DMS153 treated with DMSO at 0.1 percent for 48 hours (cell line): Measurements from ENCODE around the gene SAA2.
"Not testable (repeated sequence)": the region's sequence is repeated elsewhere in the genome, so short reads cannot be mapped to it uniquely, and the experiment has no call there.

Experiments used
- DNase-seq: peaks from one replicate; lab custom pipeline; 2025; ENCODE audit not compliant: unreplicated experiment; lab: John Stamatoyannopoulos, UW

The SAA2 gene

GRCh38 chr11:18253233-18253632 lies 4.8 kb upstream of the SAA2 start:
- no peak for DNase-seq

DNA sequence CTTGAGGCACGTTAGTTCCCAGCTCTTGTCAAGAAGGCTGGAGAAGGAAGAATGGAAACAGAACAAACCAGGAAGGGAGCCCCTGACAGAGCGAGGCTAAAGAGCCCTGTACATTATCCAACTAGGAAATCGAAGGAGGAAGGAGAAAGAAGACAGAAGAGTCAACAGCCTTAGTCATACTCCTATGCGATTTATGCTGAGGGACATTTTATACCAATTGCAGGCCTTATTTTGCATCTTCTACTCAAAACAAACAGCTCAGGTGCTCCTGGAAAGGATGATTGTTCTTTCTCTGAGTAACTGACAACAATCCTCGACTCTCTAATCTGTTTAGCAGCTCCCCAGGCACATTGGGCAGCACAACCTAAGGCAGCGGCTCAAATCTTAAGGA lies 1.3 kb downstream of the SAA2 start:
- not testable (repeated sequence) for DNase-seq

- not testable (repeated sequence) for DNase-seq
These were observed 1.9 kb downstream of the SAA2 start for GRCh38 chr11:18246379-18247190.

DNA sequence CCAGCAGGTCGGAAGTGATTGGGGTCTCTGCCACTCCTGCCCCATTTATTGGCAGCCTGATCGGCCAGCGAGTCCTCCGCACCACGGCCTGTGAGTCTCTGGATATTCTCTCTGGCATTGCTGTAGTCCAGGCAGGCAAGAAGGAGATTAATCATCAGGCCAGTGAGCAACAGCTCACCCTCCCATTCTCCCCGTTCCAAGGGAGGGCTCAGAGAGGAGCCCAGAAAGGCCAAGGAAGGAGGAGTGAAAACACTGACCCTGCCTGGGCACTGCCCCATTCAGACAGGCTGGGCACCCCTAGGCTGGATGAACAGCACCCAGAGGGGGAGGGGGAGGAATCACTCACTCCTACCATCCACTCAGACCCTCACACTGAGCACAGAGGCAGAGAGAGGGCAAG lies 3.1 kb downstream of the SAA2 start:
- DNase-seq, result no peak

- peak; percentile 60 for DNase-seq
These were observed 4.6 kb downstream of the SAA2 start for GRCh38 chr11:18243783-18244362.

DNA sequence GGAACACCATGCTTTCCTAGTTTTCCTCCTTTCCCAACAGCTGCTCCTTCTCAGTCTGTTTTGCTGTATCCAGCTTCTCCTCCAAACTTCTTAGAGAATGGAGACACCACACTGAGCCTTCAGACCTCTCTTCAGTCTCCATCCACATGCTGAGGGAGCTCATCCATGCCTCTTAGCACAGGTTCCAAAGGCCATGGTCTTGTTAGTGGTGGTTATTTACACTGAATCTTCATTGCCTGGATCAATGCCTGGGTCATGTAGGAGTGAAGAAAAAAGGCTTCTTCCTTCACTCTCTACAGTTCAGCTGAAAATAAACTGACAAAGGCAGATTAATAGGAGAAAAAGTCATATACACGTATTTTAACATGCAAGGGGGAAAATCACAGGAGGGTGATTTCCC lies 8.8 kb downstream of the SAA2 start:
- DNase-seq, result no peak

DNA sequence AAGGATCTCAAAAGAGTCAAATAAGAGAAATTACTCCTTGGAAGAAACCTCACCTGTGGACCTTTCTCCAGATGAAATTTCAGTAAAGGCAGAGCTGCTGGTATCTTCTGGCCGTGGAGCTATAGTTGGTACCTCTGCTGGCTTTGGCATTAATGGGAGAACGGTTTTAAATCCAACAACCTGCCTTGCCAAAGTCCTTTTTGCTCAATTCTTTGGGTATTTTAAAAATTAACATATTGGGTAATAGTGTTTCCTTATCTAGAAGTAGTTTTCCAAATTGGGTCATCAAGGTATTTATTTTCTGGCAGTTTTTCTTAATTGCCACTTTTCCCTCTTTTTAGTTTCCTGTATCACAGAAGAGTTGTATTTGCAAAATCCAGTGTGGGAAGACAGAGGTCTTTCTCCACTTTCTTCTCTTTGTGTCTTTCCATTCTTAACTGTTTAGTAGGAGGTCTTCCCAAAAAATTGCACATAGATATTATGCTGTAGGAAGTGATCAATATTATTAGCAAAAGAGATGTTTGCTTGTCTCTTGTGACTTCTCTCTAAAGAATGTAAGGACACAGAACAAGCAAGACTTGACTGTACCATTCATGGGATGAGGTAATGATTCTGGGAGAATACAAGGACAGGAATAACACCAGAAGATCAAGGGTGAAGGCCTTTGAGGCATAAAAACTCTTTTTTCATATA lies 11.7 kb downstream of the SAA2 start, which contains the start of gene SAA4:
TSS of gene SAA4 (minus strand) at position 139 of the 693 bp plus-strand sequence. CDS start 876 bp downstream, outside the sequence.
- no peak for DNase-seq

GRCh38 chr11:18235394-18236334 lies 12.8 kb downstream of the SAA2 start:
- no peak for DNase-seq

DNA sequence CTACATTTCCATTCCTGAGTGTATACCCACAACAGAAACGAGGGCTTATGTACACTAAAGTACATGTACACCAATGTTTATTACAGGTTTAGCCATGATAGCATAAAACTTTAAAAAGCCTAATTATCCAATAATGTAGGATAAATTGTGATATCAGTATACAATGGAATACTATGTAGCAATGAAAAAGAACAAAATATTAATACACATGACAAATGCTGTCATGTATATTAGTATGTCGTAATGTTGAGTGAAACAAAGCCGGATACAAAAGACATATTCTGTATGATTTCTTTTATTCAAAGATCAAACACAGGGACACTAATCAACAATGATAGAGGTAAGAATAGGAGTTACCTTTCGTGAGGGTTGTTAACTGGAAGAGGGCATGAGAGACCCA lies 14.6 kb downstream of the SAA2 start:
- DNase-seq, result no peak

DNA sequence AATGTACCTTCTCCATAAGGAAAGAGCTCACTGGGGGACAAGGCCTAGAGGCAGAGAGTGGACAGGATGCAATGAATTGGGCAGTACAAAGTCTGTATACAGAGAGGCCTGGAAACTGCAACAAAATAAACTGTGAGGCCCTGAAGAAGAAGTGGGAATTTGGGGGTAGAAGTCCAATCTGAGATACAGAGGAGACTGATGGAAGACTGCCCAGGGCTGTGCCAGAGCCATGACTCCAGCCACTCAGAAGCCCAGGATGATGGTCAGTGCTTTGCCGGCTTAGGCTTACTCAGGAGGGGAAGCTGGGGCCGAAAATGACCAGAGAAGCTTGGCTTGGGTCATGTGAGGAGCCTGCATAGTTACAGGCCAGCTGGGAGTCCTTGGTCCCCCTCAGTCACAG lies 17.6 kb downstream of the SAA2 start:
- DNase-seq, result no peak

DNA sequence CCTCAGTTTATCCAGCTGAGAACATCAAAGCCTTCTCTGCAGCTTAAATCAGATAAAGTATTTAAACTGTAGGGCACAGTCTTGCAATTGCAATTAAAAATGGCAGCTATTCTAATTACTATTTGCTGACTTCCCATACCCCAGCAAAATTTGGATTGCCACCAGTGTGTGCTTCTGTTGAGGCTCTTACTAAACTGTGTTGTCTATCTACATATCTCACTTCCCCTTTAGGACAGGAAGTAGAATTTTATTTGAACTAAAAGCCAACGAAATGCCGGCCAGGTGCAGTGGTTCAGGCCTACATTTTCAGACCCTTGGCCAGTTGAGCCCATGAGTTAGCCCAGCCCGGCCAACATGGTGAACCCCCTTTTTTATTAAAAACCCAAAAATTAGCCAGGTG lies 19.0 kb downstream of the SAA2 start:
- DNase-seq, result no peak

DNA sequence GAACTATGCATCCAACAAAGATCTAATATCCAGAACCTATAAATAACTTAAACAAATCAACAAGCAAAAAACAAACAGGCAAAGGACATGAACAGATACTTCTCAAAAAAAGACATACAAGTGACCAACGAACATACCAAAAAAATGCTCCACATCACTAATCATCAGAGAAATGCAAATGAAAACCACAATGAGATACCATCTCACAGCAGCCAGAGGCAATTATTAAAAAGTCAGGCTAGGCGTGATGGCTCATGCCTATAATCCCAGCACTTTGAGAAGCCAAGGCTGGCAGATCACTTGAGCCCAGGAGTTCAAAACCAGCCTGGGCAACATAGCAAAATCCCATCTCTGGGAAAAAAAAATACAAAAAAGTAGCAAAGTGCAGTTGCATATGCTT lies 22.6 kb downstream of the SAA2 start:
- DNase-seq, result no peak

GRCh38 chr11:18223591-18224387 lies 24.7 kb downstream of the SAA2 start:
- no peak for DNase-seq

GRCh38 chr11:18222814-18223421 lies 25.6 kb downstream of the SAA2 start:
- DNase-seq, result no peak

- no peak for DNase-seq
These were observed 27.1 kb downstream of the SAA2 start for GRCh38 chr11:18221274-18221876.

- no peak for DNase-seq
These were observed 39.4 kb downstream of the SAA2 start for GRCh38 chr11:18209058-18209457.

- no peak for DNase-seq
These were observed 43.7 kb downstream of the SAA2 start for GRCh38 chr11:18204771-18205170.

- no peak for DNase-seq
These were observed 44.2 kb downstream of the SAA2 start for GRCh38 chr11:18204220-18204619.

DNA sequence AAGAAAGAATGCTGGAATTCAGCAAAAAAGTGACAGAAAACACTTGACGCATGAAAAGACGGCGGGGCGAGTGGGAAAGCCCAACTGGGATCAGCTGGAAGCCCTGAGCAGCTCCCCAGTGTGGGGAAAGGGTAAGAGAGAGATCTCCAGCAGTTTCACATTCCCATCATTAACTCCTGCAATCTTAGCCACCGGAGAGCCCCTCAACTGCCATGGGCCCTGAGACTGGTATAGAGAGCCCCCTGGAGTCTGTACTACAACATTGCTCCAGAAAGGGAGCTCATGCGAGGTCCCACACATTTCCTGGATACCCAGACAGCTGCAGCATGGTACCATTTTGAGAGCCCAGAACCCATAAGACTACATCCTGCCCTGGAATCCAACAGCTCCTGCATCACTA lies 44.7 kb downstream of the SAA2 start:
- no peak for DNase-seq
